SIG-M5 treated with dmso at 0.1 percent for 504 hours (cell line): ENCODE measurements around the gene PDCL2.
"Not testable (repeated sequence)": the region's sequence is repeated elsewhere in the genome, so short reads cannot be mapped to it uniquely, and the experiment has no call there.

Source experiments
- DNase-seq: peaks from one replicate; lab custom pipeline; 2025; ENCODE audit not compliant: unreplicated experiment; lab: John Stamatoyannopoulos, UW

Gene PDCL2

DNA sequence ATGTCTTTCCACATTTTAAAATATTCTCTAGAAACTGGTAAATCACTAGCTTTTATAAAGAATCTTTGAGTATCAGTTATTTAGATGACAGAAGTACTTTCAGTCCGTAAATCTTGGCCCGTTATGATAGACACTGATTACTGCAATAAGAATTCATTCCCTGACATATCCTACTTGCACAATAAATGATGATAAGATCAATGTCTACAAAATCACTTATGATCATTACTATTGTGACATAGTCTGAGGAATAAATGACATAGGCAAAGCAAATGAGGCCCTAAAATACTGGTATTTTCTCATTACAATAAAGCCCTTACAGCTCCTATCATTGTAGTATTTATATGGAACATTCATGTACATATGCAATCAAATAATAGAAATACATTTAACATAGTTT, 6.6 kb upstream of the PDCL2 start:
- DNase-seq = no peak

DNA sequence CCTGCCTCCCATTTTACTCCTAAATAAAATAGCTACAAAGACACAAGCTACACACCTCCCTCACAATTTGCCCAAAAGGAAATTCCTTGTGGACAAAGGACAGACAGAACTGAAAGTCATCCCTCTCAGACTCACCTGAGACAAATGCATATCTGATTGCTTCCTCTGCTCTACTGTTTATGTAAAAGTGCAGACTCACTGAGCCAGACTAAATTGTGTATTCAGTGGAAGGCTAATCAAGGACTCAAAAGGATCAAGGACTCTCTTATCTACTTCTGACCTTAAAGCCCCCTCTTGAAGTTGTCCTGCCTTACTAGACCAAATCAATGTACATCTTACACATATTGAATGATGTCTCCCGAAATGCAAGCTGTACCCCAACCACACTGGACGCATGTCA, 3.9 kb downstream of the PDCL2 start:
- no peak for DNase-seq

DNA sequence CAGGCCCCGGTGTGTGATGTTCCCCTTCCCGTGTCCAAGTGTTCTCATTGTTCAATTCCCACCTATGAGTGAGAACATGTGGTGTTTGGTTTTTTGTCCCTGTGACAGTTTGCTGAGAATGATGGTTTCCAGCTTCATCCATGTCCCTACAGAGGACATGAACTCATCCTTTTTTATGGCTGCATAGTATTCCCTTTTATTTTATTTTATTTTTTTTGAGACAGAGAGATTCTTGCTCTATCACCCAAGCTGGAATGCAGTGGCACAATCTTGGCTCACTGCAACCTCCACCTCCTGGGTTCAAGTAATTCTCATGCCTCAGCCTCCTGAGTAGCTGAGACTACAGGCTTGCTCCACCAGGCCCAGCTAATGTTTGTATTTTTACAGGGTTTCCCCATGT, 9.3 kb downstream of the PDCL2 start:
- DNase-seq = not testable (repeated sequence)

DNA sequence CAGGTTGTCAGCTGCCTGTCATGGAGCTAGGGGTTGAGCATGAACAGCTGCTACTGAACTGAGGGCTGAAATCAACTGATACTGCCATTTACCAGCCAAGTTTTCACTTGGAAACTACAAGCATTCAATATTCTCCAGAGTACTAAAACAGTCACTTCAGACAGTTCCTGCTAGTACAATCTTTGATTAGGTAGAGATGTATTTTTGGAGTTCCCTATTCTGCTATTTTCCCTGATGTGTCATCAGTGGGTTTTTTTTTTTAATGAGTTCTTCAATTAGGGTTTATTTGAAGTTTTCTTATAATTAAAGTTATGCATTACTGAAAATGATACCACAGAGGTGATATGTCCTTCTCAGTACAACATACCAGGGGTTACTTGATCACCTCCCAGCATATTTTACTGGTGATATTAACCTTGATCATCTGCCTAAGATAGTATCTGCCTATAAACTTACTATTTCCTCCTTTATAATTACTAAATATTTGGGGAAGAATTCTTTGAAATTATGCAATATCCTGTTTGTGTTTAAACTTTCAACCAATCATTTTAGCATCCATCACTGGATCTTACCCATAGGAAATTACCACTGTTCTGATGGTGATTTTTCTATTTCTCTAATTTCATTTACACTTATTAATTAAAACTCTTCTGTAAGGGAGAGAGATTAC, 13.6 kb downstream of the PDCL2 start:
- no peak for DNase-seq

DNA sequence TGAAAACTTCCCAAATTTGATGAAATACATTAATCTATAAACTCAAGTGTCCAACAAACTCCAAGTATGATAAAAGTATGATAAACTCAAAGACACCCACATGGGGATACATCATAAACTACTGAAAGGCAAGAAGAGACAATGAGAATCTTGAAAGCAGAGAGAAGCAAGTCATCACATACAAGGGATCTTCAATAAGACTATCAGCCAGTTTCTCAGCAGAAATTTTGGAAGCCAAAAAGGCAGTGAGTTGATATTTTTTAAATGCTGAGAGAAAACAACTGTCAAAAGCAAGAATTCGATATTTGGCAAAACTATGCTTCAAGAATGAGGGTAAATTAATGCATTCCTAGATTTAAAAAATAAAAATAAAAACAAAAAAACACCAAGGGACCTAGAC, 16.5 kb downstream of the PDCL2 start:
- no peak for DNase-seq

DNA sequence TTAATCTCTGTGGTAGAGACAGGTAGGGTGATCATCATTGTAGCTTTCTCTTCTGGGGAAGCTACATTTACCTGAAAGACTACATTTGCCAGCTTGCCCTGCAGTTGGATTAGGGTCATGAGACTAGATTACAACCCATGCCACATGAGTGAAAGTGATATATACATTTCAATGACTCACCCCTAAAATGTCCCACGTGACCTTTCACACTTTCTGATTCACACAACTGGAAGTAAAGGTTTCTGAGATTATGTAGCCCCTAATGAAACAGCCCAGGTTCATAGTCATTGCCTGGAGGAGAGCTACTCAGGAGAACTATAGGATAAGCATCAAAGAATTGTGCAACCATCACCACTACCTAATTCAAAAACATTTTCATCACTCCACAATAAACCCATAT, 17.8 kb downstream of the PDCL2 start:
- DNase-seq = no peak

DNA sequence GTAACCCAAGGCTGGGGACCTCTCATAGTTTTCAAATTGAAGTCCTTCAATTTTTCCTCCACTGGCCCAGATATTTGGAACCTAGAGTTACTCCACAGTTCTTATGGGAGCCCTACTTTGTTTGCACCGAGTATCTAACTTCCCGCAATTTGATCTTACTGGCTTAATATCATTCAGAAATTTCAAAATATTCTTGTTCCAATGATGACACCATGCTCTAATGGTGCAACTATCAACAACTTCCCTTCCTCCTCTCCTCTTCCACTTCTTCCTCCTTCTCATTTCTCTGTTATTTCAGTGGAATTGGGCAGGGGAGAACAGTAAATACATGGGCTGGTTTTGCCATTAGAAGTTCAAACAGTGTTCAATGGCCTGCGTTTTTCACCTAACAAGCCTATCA, 20.2 kb downstream of the PDCL2 start:
- DNase-seq = peak; percentile 4

DNA sequence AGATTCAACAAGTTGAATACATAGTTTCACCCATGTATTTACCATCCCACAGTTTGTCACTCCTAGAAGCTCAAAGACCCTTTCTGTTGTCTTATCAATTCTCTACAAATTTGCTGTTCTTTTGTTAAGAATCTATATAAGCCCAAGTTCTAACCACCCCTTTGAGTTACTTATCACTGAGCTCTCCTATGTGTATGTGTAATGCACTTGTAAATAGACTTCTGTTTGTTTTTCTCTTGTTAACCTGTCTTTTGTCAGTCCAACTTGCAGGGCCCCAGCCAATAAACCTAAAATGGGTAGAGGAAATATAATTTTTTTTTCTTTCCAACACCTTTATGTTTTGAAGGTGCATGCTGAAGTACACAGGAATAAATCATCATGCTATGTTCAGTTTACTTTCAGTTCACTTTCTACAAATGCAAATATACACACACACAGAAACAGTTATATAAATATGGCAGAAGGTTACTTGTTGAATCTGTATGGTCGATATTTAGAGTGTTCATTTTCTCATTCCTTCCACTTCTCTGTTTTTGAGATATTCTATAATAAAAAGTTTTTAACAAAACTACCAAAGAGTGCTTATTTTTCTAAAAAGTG, 23.0 kb downstream of the PDCL2 start:
- DNase-seq = no peak

DNA sequence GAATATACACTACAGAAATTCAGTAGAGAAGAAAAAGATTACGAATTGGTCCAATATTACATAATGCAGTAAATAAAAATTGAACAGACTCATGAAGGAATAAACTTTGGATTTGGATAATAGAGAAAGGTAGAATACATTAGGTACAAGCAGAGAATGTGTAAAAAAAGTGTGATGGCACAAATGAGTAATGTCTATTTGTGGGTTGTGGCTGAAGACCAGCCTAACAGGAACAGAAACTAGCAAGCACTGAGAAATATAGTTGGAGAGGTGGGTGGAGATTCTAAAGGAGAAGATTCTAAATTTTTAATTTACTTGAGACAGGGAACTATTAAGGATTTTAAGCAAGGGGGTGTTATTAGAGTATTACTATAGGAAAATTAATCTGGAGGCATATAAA, 30.2 kb downstream of the PDCL2 start:
- DNase-seq = peak; percentile 75

DNA sequence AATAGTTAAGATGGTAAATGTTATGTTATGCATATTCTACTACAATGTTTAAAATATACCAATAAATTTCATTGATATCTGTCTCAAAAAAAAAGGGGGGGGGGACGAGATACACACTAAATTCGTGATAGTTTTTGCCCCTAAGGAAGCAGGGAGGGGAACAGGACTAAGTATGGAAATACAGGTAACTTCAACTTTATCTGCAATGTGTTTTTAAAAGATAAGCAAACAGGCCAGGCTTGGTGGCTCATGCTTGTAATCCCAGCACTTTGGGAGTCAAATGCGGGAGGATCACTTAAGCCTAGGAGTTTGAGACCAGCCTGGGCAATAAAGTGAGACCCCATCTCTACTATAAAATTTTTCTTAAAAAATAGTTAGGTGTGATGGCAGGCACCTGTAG, 31.9 kb downstream of the PDCL2 start:
- no peak for DNase-seq

DNA sequence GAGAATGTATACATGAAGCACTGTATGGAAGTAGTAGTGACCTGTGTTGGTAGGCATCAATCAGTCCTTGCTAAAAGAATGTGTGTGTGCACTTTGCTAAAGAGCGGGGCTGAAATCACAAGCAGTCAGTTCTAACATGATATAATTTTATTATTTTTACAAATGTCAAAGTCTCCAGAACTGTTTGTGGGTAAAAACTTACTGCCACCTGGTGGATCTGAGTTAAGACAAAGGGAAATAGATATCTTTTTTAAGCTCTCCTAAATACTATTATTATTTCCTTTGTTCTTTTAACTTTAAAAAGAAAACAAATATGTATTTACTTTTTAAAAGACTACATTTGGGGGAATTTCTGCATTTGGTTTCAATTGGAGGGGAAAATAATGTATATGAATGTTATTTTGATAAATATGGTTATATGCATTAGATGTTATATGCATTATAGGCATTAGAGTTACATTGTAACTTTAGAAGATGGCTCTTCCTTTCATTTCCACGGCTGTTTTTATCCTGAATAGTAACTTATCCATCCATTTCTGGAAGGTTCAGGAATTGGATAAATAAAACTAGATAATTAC, 37.5 kb downstream of the PDCL2 start:
- peak; percentile 23 for DNase-seq

DNA sequence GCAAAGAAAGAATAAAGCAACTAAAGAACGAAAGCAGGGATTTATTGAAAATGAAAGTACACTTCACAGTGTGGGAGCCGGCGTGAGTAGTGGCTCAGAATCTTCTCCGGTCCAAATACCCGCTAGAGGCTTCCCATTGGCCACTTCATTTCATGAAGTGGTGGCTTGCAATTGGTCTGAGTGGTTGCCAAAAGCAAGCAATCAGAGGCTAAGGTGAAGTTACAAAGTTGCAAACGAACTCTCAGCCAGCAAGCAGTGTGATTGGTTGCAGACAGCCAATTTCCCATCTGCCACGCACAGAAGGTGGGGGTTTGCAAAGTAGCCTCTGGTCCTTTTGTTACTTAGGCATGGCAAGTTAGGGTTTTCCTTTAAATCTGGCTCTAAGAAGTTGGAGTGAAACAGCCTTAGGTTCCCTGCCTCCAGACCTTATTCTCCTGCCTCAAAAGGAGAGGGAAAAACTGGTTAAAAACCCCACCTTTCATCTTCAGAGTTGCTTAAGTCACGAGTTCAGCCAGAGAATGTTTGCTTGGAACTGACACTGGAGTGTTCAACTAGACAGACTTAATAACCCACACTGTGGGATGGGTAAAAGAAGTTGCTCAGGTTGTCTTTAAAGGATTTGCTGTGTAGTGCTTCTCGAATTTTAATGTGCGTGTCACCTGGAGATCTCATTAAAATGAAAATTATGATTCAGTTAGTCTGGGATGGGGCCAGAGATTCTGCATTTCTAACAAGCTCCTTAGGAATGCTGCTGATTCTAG, 38.4 kb downstream of the PDCL2 start:
- peak; percentile 9 for DNase-seq

DNA sequence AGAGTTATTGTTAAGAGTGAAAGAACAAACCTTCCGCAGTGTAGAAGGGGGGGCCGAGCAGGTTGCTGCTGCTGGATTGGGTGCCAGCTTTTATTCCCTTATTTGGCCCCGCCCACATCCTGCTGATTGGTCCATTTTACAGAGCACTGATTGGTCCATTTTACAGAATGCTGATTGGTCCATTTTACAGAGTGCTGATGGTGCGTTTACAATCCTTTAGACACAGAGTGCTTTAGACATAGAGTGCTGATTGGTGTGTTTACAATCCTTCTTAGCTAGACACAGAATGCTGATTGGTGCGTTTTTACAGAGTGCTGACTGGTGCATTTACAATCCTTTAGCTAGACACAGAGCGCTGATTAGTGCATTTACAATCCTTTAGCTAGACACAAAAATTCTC, 40.1 kb downstream of the PDCL2 start:
- not testable (repeated sequence) for DNase-seq

DNA sequence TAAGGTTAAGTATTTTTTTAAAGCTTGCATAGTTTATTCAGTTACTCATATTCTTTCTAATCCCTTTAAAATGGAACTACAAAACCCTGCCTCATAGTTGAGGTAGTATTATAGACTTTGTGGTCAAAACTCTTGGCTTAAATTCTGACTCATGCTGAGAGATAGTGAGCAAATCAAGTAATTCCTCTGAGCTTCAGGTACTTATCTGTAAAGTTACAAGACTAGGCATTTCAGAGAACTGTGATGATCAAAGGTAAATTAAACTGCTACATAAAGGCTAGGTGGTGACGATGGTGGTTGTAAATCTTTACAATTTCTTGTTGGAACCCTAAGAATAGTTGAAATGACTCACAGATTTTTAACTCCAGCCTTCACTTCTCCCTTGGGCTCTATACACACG, 42.2 kb downstream of the PDCL2 start:
- no peak for DNase-seq

DNA sequence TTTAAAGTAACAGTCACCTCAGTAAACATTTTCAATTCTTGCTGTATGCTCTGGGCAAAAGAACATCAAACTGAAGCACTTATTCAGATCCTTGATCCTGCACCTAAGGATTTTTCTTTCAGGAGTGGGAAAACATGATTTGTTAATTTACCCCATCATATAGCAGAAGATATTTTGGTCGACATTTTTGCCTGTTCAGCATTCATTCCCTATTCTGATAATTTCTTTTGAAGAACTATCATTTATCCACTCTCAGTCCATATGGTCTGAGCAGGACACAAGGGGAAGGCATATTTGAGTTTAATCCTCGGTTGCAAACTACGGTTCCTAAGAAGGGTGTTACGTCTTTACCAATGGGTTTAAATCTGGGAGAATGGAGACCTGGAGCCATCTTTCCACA, 44.1 kb downstream of the PDCL2 start:
- no peak for DNase-seq

DNA sequence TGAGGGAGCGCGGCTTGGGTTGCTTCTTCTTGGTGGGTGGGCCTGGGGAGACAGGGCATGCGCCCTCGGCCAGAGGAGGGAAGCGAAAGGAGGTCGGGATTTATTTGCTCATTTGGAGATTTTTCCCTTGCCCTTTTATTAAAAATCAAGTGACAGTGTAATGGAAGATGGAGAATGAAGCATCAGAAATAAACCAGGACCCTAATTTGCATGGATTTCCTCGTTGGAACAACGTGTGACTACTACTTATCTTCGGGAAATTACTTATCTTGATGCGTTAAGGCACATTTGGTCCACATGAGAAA, 44.6 kb downstream of the PDCL2 start:
- DNase-seq = no peak

DNA sequence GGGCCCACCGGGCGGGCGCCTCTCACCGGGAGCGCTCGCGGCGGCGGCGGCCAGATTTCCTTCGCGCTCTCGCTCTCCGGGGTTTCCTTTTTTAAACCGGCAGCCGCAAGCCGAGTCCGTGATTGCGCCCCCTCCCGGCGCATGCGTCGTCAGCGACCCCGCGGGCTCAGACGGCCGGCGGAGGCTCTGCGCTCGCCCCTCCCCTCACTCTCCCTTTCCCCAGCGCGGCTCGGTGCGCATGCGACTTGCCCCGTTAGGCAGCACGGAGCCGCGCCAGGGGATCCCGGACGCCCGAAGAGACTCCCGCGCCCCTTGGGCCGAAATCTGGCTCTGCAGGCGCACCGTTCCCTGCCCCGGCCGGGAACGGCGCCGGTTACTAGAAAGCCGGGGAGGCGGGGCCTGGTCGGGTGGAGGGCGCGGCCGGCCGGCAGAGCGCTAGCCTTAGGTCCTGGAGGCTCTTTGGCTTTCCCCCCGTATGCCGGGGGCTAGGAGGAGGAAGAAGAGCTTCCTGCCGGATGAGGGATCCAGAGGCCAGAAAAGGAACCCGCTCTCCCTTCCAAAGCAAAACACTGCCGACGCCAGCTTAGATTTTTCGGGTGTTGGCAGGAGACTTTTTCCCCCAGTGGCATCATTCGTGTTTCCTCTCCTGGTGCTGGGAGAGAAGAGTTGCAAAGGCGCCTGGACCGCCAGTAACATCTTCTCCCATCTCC, 45.1 kb downstream of the PDCL2 start, which contains the start of gene CLOCK:
Gene CLOCK (minus strand): TSS at position 154 of the 710 bp plus-strand sequence. CDS start 64,124 bp downstream, outside the sequence.
- peak; percentile 69 for DNase-seq

DNA sequence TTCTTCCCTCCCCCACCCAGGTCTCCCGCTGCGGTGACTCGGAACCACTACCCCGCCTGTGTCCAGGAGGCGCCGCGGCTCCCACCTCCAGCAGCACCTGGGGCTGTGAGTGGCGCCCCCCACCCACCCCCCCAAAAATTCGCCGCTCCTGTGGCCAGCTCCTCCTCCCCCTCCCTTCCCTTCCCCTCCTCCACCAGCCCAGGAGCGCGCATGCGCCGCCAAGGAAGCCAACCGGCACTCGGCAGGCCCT, 45.6 kb downstream of the PDCL2 start:
- no peak for DNase-seq

DNA sequence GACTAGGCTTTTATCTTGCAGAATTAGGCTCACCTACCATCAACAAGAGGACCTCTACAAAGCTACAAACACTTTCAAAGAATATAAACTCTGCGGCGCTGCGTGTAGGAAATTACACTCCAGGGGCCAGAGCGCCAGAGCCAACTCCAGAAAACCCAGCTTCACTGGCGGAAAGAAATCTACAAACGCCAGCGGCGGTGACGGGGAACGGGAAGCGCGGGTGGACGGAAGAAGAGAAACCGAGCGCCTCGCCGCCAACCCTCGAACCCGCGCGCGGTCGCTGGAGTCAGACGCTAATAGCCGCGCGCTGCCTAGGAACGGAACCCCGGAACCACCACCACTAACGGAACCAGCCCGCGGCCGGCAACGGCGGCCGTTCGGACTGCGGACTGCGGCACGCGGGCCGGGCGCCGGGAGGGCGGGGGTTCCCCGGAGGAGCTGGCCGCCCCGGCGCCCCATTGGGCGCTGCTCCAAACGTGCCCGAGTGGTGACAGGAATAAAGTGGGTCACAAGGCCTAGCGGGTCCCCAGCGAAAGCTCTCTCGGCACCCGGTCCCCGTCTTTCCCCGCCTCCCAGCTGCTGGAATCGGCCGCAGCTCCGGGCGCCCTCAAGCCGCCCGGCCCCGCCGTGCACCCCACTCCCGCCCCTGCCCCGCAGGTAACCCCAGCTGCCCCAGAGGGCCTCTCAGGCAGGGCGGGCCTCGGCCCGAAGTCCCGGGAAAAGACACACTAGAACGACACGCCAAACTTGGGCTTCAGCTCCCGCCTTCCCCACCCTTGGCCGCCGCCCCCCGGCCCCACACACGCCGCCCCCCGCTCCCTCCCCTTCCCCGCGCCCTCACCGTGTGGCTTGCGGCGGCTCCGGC, 46.2 kb downstream of the PDCL2 start:
- DNase-seq = peak; percentile 56

DNA sequence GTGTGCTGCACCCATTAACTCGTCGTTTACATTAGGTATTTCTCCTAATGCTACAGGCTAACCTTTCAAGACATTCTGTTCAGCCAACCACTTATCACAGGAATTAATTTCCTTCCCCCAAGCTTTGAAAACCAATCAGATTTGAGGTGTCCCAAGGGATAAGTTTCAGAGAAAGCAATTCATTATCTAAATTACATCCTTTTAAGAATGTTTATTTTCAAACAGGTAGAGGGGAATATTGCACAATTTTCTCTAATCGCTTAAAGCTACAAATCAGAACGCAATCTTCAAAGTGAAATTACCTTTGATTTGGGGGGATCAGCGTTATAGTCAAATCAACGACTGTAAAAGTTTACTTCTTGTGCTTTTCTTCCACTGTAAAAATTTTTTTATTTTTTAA, 46.9 kb downstream of the PDCL2 start:
- DNase-seq = no peak

DNA sequence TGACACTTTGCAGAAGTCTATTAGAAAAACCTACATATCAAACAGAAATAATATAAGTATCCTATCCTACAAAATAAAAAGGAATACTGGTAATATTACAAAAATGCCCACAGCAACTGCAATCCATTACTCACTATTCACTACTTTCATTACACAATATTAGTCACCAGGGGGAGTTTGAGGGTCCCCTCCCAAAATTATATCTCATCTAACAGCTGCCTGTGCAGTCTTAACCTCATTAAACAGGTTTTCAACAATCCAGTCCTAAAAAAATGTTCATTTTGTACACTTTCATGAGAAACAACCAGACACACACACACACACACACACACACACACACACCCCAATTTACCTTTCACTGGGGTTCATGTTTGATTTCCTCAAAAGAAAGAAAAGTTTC, 48.2 kb downstream of the PDCL2 start:
- no peak for DNase-seq
